Activated T-cell treated with anti-CD3 and anti-CD28 coated beads for 48 hours (primary cell): ENCODE measurements around the gene AWAT2.

ENCODE experiments used
- DNase-seq: peaks from one replicate; pipeline ENCODE4 v3.0.0-alpha.2; 2020; ENCODE audit warnings: low read depth

Gene AWAT2, protein sequence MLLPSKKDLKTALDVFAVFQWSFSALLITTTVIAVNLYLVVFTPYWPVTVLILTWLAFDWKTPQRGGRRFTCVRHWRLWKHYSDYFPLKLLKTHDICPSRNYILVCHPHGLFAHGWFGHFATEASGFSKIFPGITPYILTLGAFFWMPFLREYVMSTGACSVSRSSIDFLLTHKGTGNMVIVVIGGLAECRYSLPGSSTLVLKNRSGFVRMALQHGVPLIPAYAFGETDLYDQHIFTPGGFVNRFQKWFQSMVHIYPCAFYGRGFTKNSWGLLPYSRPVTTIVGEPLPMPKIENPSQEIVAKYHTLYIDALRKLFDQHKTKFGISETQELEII

DNA sequence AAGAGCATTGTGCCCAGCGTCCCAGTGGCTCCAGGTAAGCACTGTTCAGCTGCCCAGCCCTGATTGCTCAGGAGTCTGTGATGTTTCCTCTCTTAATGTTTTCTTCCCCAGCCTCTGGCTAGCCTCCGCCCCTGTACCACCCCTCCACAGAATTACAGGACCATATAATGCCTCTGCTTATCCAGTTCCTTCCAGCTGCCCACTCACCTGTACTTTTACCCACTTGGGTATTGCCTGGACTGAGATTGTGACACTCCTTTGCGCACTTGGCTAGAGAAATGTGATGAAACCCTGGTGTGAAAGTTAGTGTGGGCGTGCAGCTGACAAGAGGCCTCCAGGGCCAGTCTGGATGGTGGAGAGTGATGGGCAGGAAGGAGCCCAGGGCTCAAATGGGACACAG, at the start of gene AWAT2:
Gene AWAT2 (minus strand): TSS at position 14 of the 400 bp plus-strand sequence. CDS start 6 bp downstream, at position 8.
- no peak for DNase-seq

DNA sequence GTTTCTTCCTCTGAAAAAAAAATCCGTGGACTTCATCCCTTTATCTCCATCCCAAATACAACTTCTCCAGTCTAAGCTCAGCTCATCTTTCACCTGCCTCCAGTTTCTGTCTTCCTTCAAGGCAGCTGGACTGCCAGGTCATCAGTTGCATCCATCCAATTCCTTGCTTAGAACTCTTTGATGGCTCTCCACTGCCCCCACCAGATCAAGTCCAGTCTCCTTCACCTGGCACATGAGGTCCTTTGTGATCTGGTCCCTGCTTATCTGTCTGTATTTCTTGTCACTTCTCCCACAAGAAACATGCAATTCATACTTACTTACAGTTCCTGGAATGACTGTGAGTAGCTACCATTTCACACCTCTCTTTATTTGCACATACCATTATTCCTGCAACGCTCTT, 46.3 kb upstream of the AWAT2 start:
- no peak for DNase-seq

DNA sequence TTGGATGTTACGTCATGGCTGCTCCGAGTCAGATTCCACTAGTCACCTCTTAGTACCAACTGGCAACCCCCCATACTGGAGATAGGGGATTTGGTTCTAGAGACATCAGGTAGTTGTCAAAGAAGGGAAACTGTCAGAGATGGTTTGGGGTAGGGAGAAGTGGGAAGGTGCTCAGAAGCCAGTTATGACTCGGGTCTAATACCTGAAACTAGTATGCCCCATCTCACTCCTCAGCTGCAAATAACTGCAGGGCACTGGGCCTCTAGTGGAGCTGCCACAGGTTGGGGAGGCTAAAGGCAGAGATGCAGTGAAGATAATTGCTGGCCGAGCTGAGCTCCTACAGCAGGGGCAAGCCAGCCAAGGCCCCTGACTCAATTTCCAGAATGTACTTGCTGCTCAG, 42.5 kb upstream of the AWAT2 start:
- no peak for DNase-seq

DNA sequence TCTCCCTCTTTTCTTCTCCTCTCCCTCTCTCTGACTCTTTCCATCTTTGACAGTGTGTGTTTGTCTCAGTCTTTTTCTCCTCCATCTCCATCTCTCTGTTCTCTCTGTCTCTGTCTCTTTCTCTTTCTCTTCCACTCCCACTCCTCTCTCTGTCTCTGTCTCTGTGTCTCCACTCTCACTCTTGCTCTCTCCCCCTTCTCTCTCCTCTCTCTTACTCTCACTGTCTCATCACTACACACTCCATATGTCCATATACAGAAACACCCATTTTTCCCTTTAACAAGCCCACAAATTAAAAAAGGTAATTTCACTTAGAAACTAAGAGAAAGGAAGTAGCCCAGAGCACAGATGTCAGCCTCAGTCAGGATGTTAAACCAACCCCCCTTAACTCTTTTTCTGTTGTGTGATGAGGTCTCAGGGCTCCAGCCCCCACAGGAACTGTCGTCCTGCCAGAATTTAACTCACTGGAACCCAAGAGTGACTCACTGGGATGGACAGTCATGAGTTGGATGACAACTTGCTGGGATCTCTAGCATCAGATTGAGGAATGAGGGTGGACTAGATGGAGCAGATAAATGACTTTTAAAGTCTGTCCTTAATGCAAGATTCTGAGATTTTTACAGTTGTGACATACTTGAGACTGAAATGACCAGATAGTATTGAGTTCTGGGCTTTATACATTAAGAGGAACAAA, 40.0 kb upstream of the AWAT2 start:
- DNase-seq = no peak

DNA sequence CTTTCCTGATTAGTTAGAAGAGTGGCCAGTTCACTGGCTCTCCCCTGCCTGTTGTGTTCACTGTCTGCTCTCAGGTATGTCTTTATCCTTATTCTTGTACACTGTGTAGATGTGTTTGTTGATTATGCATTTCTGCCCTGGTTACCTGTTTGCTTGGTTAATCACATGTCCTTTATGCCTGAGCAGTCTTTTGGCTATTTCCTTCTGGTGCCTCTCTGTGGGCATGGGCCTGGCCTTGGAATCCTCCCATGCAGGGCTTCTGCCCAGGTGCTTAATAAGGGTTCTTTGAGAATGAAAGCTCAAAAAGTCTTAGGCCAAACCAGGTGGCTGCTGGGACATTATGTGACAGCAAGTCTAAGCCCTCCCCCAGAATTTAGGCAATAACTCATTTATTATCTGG, 39.0 kb upstream of the AWAT2 start:
- no peak for DNase-seq

DNA sequence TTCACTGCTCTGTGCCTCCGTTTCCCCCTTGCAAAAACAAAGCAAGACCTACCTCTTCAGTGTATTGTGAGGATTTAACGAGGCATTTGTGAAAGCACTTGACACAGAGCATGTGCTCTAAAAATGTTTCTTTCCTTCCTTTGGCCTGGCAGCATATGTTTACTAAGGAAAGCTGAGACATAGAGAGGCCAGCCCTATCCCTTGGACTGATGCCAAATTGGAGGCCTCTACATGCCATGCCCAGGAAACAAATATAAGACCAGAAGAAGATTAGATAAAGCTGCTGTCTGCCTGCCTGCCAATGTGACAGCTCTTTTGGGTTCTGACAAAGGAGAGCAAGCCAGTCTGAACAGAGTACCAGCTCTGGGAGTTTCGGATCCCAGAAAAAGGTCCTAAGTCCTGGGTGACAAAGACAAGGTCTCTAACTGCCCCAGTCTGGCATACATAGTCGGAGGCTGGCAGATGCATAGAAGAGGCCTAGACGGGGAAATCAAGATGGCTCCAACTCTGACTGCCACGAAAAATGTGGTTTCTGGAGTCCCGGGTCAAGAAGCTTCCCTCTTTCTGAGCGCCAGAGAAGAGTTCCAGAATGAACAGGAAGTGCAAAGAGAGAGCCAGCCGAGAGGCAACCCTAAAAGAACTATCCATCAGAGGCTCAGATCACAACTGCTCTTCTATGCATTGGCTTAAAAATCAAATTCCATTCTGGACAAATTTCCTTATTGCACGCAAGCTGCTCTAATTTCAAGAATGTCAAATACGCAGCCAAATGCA, 38.3 kb upstream of the AWAT2 start:
- no peak for DNase-seq

DNA sequence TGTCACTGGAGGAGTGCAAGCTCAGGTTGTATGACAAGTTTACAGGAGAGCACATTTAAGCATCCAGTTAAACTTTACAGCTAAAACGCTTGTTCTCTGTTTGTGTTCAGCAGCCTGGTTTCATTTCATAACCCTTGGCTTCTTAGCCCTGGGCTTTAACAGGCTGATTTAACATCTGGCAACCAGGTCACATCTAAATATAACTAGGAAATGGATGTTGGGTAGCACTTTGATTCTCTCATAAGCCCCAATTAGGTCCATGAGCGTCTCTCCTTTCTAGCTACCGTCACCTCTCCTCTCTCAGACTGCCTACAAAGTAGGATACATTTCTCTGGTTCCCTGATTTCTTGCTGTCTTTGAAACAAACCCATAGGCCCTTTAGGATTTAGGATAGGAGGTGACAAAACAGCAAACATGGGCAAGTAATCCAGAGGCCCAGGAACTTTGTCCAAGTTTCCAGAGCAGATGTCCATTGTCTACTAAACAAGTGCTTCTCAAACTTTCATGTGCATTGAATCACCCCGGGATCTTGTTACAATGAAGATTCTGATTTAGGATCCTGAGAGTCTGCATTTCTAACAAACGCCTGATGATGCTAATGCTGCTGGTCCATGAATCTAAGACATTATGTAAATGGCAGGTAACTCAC, 35.0 kb upstream of the AWAT2 start:
- DNase-seq = no peak

DNA sequence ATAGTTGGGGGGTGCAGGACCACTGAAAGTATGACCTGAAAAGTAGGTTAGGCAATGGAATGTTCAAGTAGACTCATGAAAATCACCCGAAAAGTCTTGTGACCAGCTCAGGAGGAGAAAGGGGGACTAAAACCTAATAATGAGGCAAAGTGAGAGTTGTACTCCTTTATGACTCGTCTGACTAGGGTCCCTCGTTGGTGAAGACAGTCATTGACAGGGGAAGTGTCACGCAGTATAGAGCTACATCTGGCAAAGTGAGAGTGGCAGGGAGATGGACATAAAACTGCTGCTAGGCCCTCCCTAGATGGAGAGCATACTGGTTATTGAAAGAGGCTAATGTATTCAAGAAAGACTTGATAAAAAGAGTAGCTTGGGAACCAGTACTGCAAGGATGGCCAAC, 33.0 kb upstream of the AWAT2 start:
- DNase-seq = no peak

DNA sequence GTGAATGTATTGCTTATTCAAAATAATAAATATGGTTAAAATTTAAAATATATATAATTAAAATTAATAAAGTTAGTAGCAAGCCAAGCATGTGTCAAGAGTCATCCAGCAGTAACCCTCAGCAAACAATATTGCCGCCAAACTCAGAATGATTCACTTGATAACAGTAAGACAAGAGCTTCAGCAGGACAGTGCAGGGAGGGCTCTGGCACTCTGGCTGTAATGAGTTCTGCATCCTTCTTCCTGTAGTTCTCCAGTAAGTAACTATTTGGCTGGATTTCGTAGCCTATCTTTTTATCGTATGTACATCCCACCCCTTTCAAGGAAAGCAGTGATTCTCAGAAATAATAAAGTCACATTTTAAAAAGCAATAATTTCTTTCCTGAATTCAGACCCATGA, 30.1 kb upstream of the AWAT2 start:
- no peak for DNase-seq

DNA sequence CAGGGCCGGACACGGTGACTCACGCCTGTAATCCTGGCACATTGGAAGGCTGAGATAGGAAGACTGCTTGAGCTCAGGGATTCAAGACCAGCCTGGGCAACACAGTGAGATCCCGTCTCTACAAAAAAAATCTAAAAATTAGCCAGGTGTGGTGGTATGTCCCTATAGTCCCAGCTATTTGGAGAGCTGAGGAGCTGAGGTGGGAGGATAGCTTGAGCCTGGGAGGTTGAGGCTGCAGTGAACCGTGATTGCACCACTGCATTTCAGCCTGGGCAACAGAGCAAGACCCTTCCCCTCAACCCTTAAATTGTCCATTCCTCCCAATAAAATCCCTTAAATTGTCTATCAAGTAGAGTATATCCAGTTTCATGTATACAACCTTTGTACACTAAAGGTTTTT, 29.6 kb upstream of the AWAT2 start:
- no peak for DNase-seq

DNA sequence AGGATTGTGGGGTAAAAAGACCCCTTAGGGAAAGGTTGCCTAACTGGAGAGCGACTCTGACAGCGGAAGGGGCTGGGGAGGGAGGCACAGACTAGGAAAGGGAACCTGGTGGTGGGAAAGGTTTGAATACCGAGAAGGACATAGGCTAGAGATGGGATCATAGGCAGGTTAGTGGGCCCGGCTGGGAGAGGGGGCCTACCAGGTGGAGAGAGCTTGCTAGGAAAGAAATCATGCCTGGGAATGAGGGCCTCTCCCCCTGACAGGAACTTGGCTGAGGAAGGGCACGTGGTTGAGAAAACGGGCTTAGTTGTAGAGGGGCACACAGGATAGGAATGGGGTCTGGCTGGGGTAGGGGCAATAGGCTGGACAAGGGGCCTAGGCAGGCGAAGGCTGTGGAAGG, 16.9 kb upstream of the AWAT2 start:
- DNase-seq = no peak

DNA sequence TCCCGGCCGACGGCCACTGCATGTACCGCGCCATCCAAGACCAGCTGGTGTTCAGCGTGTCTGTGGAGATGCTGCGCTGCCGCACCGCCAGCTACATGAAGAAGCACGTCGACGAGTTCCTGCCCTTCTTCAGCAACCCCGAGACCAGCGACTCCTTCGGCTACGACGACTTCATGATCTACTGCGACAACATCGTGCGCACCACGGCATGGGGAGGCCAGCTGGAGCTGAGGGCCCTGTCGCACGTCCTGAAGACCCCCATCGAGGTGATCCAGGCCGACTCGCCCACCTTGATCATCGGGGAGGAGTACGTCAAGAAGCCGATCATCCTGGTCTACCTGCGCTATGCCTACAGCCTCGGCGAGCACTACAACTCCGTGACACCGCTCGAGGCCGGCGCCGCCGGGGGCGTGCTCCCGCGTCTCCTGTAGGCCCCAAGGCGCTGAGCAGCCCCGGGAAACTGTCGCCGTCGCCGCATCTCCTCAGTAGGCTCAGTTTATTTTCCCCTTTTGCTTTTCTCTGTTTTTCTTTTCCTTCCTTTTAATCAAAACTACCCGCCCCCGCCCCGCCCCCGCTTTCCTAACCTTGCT, 13.3 kb upstream of the AWAT2 start:
- DNase-seq = no peak

DNA sequence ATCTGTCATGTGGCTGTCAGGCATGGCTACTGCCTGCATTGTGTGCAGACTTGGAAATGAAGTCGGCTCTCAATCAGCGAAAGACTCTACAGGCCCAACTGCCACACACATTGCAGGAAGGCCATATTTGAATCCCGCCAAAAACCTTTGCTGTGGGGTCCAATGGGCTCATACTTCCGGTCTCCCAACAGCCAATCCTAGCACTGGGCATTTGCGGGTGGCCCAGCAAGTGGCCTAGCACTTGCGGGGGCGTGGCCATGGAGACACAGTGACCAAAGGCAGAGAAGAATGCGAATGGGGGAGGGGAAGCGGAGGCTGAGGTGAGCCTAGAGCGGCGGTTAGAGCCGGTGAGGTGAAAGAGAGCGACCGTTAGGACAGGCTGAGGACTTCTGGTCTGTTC, 12.3 kb upstream of the AWAT2 start, which contains the start of gene OTUD6A:
Gene OTUD6A (plus strand): TSS at position 382 of the 400 bp plus-strand sequence. CDS start 68 bp downstream, outside the sequence.
- no peak for DNase-seq

DNA sequence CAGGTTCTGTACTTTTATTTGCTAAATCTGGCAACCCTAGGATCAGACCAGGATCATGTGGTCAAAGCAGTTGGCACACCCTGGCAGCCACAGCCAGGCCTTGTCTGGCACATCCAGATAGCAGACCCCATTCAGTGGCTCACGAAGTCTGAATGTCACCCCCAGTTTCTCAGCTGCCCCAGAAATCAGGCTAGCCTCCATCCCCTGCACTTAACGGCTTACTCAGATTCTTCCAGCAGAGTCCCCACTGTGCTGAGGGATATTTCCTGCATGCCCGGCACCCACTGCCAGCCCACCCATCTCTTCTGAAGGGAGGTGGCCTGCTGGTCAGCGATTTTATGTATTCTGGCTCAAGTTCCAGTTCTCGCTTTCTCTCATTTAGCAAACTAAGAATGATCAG, 4.7 kb upstream of the AWAT2 start:
- no peak for DNase-seq

DNA sequence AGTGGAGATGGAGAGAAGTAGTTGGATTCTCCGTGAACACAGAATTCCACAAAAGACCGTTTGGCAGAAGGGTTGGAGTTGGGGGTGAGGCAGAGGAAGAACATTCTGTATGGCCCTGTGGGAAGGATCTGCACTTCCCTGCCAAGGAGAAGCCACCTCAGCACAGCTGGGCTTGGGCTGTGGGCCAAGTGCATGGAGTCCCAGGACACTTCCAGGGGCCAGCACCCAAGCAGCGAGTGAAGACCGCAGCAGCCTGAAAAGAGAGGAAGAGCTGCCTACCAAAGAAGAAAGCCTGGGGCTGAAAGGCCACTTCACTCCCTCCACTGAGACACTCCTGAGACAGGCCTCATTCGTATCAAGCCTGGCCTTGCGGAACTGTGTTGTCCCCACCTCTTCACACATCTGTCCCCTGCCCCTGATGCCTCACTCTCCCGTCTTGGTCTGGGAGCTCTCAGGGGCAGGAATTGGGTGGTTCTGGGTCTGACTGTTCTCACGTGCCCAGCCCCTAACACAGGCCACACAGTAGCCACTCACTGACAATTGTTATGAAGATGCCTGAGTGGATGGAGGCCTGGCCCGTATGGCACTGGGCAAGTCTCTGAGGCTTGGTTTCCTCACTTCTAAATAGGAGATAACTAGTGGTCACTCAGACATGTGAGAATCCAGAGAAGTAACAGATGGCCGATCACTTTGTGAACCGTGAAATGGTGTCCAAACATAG, 3.3 kb upstream of the AWAT2 start:
- no peak for DNase-seq

DNA sequence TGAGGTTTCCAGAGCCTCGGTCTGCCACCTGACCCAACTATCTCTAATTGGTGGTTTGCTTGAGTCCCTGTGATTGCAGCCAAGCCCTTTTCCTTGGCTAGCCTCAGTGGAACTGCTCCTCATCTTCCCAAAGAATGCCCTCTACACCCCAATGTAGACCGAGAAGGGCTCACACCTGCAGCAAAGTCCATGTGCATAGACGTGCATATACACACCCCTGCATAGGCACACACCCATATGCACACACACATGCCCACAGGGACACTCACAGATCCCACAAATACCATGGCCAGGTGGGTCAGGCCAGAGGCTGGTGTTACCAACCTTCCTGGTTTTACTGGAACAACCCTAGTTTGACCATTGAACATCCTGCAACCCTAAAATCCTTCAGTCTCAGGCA, 332 bp downstream of the AWAT2 start:
- DNase-seq = no peak

DNA sequence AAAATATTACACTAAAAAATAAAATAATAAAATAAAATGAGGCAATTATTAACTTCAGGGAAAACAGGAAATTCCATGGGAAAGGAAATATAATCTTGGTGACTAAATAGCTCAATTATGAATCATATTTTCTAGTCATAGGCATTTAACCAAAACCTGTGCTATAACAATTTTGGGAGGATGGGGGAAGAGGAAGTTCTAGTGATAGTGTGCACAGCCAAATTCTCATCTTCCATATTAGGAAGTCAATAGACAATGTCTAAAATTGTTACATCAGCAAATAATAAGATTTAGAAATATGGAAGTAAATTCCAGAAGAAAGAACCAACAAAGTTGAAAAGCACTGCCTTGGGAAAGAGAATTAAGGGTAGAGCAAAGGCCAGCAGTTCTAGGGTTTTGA, 2.8 kb downstream of the AWAT2 start:
- no peak for DNase-seq

DNA sequence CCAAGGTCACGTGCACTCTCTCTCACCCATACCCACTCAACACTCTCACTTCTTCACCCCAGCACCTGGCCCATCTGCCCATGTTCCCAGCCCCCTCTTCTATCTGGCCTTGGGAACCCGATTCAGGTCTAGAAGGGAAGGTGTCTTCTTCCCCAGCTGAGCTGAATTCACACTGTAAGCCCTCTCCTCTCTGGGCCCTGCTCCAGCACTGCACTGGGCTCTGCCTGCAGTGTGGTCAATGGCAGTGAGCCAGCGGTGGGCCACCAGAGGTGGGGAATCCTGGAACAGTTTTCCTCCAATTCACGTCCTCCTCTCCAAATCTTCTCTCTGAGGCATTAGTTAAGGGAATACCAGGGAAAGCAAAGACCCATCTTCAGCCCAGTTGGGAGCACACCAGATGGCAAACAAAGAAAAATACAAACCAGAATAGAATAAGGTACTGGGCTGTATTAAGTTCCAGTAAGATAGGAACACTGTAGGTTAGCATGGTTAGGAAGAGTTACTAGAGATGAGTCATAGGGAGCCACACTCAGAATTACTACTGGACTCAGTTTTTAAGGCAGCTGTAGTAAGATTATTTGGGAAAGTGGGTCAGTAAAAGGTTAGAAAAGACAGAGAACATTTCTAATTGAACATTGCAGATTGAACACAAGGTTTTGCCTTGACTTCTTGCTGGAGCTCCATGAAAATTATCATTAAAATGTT, 5.0 kb downstream of the AWAT2 start:
- no peak for DNase-seq

DNA sequence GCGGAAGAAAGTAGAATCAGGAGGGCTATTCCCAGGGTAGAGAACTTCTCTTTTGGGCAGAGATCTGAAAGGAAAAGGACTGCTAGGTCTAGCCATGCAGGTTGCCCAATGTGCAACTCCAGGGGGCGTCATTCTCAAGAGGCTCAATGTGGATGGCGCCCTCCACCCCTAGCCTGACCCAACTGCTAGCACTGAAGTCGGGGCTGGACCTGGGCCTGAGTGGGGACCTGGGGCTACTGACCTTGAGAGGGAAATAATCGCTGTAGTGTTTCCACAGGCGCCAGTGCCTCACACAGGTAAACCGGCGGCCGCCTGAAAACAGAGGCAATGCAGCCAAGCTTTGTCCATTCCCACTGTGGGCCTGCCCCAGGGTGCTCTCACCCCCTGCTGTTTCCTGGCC, 6.1 kb downstream of the AWAT2 start:
- DNase-seq = no peak
